HPDE6-E6E7 (cell line): ENCODE measurements around the gene DDIAS.
A peak's percentile ranks its signal among the peaks of the same experiment; 100 is the strongest.
"Not testable (repeated sequence)": the region's sequence is repeated elsewhere in the genome, so short reads cannot be mapped to it uniquely, and the experiment has no call there.

Source experiments
- DNase-seq: peaks from one replicate; pipeline ENCODE4 v3.0.0; 2011; ENCODE audit warnings: missing footprints; ENCODE audit errors: extremely low spot score

The DDIAS gene

GRCh38 chr11:82901165-82901921 lies at the start of gene DDIAS:
TSS of gene DDIAS (plus strand) at chr11:82901736. CDS start at chr11:82914739, 13,003 bp downstream.
- peak; percentile 95 for DNase-seq

- DNase-seq = no peak
Measured at GRCh38 chr11:82854242-82854641, 47.3 kb upstream of the DDIAS start.

GRCh38 chr11:82854916-82855315 lies 46.6 kb upstream of the DDIAS start:
- not testable (repeated sequence) for DNase-seq

GRCh38 chr11:82855616-82856015 lies 45.9 kb upstream of the DDIAS start:
- DNase-seq = no peak

- no peak for DNase-seq
Measured at GRCh38 chr11:82857145-82857544, 44.4 kb upstream of the DDIAS start.

GRCh38 chr11:82858133-82858532 lies 43.4 kb upstream of the DDIAS start:
- no peak for DNase-seq

- no peak for DNase-seq
Measured at GRCh38 chr11:82858556-82859091, 42.9 kb upstream of the DDIAS start.

- no peak for DNase-seq
Measured at GRCh38 chr11:82859750-82860149, 41.8 kb upstream of the DDIAS start.

GRCh38 chr11:82862379-82862778 lies 39.2 kb upstream of the DDIAS start:
- no peak for DNase-seq

- no peak for DNase-seq
Measured at GRCh38 chr11:82863209-82863608, 38.3 kb upstream of the DDIAS start.

- peak; percentile 64 for DNase-seq
Measured at GRCh38 chr11:82864268-82864667, 37.3 kb upstream of the DDIAS start.

GRCh38 chr11:82865841-82866240 lies 35.7 kb upstream of the DDIAS start:
- DNase-seq = no peak

- no peak for DNase-seq
Measured at GRCh38 chr11:82867495-82868082, 33.9 kb upstream of the DDIAS start.

- no peak for DNase-seq
Measured at GRCh38 chr11:82869657-82870056, 31.9 kb upstream of the DDIAS start.

GRCh38 chr11:82871646-82872045 lies 29.9 kb upstream of the DDIAS start:
- no peak for DNase-seq

- DNase-seq = no peak
Measured at GRCh38 chr11:82872377-82873150, 29.0 kb upstream of the DDIAS start.

- DNase-seq = no peak
Measured at GRCh38 chr11:82873919-82874333, 27.6 kb upstream of the DDIAS start.

- DNase-seq = no peak
Measured at GRCh38 chr11:82874646-82875523, 26.7 kb upstream of the DDIAS start.

GRCh38 chr11:82883853-82884252 lies 17.7 kb upstream of the DDIAS start:
- DNase-seq = no peak

- DNase-seq = no peak
Measured at GRCh38 chr11:82889133-82890001, 12.2 kb upstream of the DDIAS start.

GRCh38 chr11:82890002-82890341 lies 11.6 kb upstream of the DDIAS start:
- no peak for DNase-seq
